ENCODE results near the gene SMIM5.

Gene SMIM5

DNA sequence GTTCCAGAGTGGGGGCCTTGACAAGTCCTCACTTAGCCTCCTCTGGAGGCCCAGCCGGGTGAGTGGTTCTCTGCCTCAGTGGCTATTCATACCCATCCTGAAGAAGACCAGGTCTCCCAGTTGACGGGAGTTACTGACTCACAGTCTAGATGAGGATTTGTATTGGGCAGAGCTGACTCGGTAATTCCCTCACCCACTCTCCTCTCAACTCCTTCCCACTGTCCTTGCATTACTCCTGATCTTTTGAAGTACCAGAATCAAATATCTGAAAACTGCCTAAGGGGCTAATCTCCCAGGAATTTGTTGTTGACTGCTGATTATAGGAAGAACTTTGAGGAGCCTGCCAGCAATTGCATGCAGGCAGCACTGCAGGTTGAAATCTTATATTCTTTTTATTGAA, 48.1 kb downstream of the SMIM5 start:
- H3K9ac ChIP-seq (ENCODE audit: low read length) = no peak overlapping the region
- no peaks in the 10 kb centered on the region for H3K9me3 ChIP-seq (ENCODE audit: control insufficient read depth, low read length)
- H3K4me1 ChIP-seq (ENCODE audit: control insufficient read depth, insufficient read depth, low read length) = peaks cover 32% of the 10 kb centered on the region
- peak; percentile 85 for DNase-seq (ENCODE audit: low read depth)
- H3K4me3 ChIP-seq (ENCODE audit: low read length) = no peak overlapping the region
- no peaks in the 10 kb centered on the region for H3K27me3 ChIP-seq (replicated peaks; ENCODE audit: control insufficient read depth, insufficient read depth, low read length)
- H3K36me3 ChIP-seq (ENCODE audit: control insufficient read depth, insufficient read depth, low read length, severe bottlenecking) = peaks cover 32% of the 10 kb centered on the region

GRCh38 chr17:75683583-75683982, 50.3 kb downstream of the SMIM5 start:
- DNase-seq (ENCODE audit: low read depth) = peak; percentile 49
- H3K36me3 ChIP-seq (ENCODE audit: control insufficient read depth, insufficient read depth, low read length, severe bottlenecking) = peaks cover 23% of the 10 kb centered on the region

DNA sequence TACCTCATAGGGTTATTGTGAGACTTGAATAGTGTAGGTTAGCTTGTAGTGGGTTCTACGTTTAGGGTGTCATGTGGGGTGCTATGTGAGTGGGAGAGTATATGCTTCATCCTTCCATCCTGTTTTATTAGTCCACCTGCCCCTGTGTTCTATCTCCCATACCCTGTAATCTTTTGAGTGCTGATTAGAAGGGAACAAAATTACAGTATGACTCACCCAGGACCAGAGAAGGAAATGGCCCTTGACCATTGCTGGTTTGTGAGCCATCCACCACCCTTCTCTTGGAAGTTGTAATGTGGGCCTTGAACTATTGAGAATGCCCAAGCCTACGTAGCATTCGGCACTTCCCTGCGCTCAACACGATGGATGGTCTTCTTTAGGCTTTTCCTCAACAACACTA, 51.0 kb downstream of the SMIM5 start:
- Histone ChIP-seq H3K27me3 (replicated peaks; ENCODE audit: control insufficient read depth, insufficient read depth, low read length) (no peaks in the 10 kb centered on the region), H3K9me3 (ENCODE audit: control insufficient read depth, low read length) (no peaks in the 10 kb centered on the region), H3K36me3 (ENCODE audit: control insufficient read depth, insufficient read depth, low read length, severe bottlenecking) (peaks cover 20% of the 10 kb centered on the region), H3K4me3 (ENCODE audit: low read length) (no peak overlapping the region), H3K4me1 (ENCODE audit: control insufficient read depth, insufficient read depth, low read length) (peaks cover 46% of the 10 kb centered on the region), H3K9ac (ENCODE audit: low read length) (no peak overlapping the region)
- no peak for DNase-seq (ENCODE audit: low read depth)

More at GRCh38 chr17:75683583-75683982, 50.3 kb downstream of the SMIM5 start:
- peaks cover 43% of the 10 kb centered on the region for H3K4me1 ChIP-seq (ENCODE audit: control insufficient read depth, insufficient read depth, low read length)
- H3K27me3 ChIP-seq (replicated peaks; ENCODE audit: control insufficient read depth, insufficient read depth, low read length) = no peaks in the 10 kb centered on the region
- no peaks in the 10 kb centered on the region for H3K9me3 ChIP-seq (ENCODE audit: control insufficient read depth, low read length)
- no peak overlapping the region for H3K9ac ChIP-seq (ENCODE audit: low read length)
- H3K4me3 ChIP-seq (ENCODE audit: low read length) = no peak overlapping the region

- Histone ChIP-seq H3K9ac (ENCODE audit: low read length) (no peak overlapping the region), H3K4me3 (ENCODE audit: low read length) (no peak overlapping the region), H3K27me3 (replicated peaks; ENCODE audit: control insufficient read depth, insufficient read depth, low read length) (no peaks in the 10 kb centered on the region), H3K36me3 (ENCODE audit: control insufficient read depth, insufficient read depth, low read length, severe bottlenecking) (peaks cover 14% of the 10 kb centered on the region), H3K9me3 (ENCODE audit: control insufficient read depth, low read length) (no peaks in the 10 kb centered on the region), H3K4me1 (ENCODE audit: control insufficient read depth, insufficient read depth, low read length) (peaks cover 46% of the 10 kb centered on the region)
- peak; percentile 88 for DNase-seq (ENCODE audit: low read depth)
Measured at GRCh38 chr17:75684924-75685323, 51.7 kb downstream of the SMIM5 start.

DNA sequence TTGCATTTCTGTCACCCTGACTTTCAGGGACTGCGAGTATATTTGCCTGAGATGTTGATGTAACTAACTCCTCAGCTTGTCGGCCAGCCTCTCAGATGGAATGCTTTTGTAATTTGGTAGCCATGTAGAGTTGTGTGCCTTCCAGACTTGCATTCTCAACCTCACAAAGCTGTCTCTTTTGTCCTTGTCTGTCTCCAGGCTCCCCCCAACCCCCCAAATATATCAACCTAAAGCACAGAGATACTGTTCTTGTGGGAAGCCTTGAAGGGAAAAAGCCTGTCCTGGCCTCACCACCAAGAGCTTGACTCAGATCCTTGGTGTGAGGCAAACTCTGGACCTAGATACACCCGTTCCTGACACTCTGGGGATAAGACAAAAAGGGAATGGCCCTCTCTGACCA, 52.3 kb downstream of the SMIM5 start:
- H3K27me3 ChIP-seq (replicated peaks; ENCODE audit: control insufficient read depth, insufficient read depth, low read length) = no peaks in the 10 kb centered on the region
- no peaks in the 10 kb centered on the region for H3K9me3 ChIP-seq (ENCODE audit: control insufficient read depth, low read length)
- no peak overlapping the region for H3K4me3 ChIP-seq (ENCODE audit: low read length)
- H3K4me1 ChIP-seq (ENCODE audit: control insufficient read depth, insufficient read depth, low read length) = peaks cover 46% of the 10 kb centered on the region
- no peak overlapping the region for H3K9ac ChIP-seq (ENCODE audit: low read length)
- DNase-seq (ENCODE audit: low read depth) = peak; percentile 52
- H3K36me3 ChIP-seq (ENCODE audit: control insufficient read depth, insufficient read depth, low read length, severe bottlenecking) = peaks cover 11% of the 10 kb centered on the region

GRCh38 chr17:75688209-75688825, 55.1 kb downstream of the SMIM5 start:
- DNase-seq (ENCODE audit: low read depth) = peak; percentile 72
- Histone ChIP-seq H3K27me3 (replicated peaks; ENCODE audit: control insufficient read depth, insufficient read depth, low read length) (no peaks in the 10 kb centered on the region), H3K9ac (ENCODE audit: low read length) (no peak overlapping the region), H3K4me3 (ENCODE audit: low read length) (no peak overlapping the region), H3K4me1 (ENCODE audit: control insufficient read depth, insufficient read depth, low read length) (peaks cover 53% of the 10 kb centered on the region), H3K9me3 (ENCODE audit: control insufficient read depth, low read length) (no peaks in the 10 kb centered on the region), H3K36me3 (ENCODE audit: control insufficient read depth, insufficient read depth, low read length, severe bottlenecking) (peaks cover 21% of the 10 kb centered on the region)

GRCh38 chr17:75689441-75689873, 56.2 kb downstream of the SMIM5 start:
- Histone ChIP-seq H3K9ac (ENCODE audit: low read length) (no peak overlapping the region), H3K4me3 (ENCODE audit: low read length) (no peak overlapping the region), H3K9me3 (ENCODE audit: control insufficient read depth, low read length) (no peaks in the 10 kb centered on the region), H3K4me1 (ENCODE audit: control insufficient read depth, insufficient read depth, low read length) (peaks cover 53% of the 10 kb centered on the region), H3K36me3 (ENCODE audit: control insufficient read depth, insufficient read depth, low read length, severe bottlenecking) (peaks cover 20% of the 10 kb centered on the region), H3K27me3 (replicated peaks; ENCODE audit: control insufficient read depth, insufficient read depth, low read length) (no peaks in the 10 kb centered on the region)
- no peak for DNase-seq (ENCODE audit: low read depth)
